GM19351 (cell line): ENCODE results near the gene FHL2.

Experiments
- ATAC-seq: cut with Tn5 transposase; IDR thresholded peaks from one replicate; pipeline ENCODE4 v1.9.1; 2021; ENCODE audit warnings: mild to moderate bottlenecking, moderate library complexity; ENCODE audit not compliant: unreplicated experiment

Gene FHL2

GRCh38 chr2:105320651-105321215 is 78.1 kb downstream of the FHL2 start:
- no peak for ATAC-seq

- ATAC-seq: no peak
Observed at GRCh38 chr2:105317937-105318336, 80.9 kb downstream of the FHL2 start.

- peak; percentile 59 for ATAC-seq
Observed at GRCh38 chr2:105315314-105315713, 83.5 kb downstream of the FHL2 start.

DNA sequence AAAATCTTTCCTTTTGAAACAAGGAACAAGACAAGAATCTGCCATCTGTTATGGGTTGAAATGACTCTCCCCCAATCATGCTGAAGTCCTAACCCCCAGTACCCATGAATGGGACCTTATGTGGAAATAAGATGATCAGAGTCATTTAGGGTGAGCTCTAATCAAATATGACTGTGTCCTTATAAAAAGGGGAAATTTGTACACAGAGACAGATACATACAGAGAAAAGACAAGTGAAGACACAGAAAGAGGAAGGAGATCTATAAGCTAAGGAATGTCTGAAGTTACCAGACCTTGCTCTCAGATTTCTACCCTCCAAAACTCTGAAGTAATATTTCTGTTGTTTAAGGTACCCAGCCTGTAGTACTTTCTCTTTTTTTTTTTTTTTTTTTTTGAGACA is 85.0 kb downstream of the FHL2 start:
- ATAC-seq: peak; percentile 33
